Left kidney (tissue), 2 donors: Measurements from ENCODE around the gene ADAMTS15. TPM values are rescaled to one million over a fixed set of nuclear protein-coding genes. Genes with fewer than 3 reads are reported as not detected.

ENCODE experiments used
- DNase-seq: peaks from one replicate; pipeline ENCODE4 v3.0.0-alpha.2; 2013
- polyA plus RNA-seq: library from polyadenylated mRNA; unstranded; fragments of 120-200 nt; gene quantifications from one replicate; pipeline ENCODE4 v1.2.1, GENCODE V29; 2013; ENCODE audit not compliant: insufficient read length

Gene ADAMTS15
- polyA plus RNA-seq, 1 donor, result 54.1 TPM

DNA sequence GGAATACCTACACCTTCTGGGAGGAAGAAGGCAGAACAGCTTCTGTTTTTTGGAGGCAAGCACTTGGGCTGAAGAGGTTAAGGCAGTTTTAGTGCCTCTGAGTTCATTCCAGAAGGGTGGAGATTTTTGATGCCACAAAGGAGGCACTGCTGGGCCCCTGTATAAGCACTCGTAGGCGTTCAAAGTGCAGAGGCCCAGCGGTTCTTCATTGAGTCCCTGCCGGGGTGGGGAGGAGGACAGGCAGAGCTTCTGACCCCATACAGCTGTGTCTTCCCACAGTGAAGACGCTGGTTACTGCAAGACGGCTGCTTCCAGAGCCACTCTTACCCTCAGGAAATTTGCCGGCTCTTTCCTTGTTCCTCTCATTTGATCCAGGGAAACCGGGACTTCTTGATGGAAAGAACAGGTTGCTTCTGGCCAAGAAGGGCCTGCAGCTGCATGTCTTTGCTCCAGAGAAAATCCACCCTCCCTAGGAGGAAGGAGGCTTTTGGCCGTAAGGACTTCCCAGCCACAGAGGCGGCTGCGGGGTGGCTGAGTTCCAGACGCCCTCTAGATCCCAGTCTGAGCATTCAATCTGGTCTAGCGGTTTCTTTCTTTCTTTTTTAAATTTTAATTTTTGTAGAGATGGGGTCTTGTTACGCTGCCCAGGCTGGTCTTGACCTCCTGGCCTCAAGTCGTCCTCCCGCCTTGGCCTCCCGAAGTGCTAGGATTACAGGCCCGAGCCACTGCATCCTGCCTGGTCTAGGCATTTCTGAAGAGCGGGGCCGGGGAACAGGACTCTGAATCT, 9.4 kb downstream of the ADAMTS15 start:
- no peak for DNase-seq

DNA sequence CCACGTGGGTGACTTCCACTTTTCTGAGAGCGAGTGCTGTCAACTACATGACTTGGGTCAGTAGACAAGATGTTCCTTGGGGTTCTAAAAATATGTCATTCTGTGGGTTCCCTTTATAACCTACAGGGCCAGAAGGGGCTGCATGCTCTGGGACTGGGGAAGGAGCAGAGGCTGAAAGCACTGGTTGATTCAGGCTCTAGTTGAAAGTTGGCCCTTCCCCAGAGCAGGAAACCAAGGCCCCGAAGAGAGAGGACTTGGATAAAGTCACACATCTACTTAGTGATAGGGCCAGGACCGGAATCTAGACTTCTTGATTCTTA, 9.9 kb downstream of the ADAMTS15 start:
- DNase-seq, result no peak

DNA sequence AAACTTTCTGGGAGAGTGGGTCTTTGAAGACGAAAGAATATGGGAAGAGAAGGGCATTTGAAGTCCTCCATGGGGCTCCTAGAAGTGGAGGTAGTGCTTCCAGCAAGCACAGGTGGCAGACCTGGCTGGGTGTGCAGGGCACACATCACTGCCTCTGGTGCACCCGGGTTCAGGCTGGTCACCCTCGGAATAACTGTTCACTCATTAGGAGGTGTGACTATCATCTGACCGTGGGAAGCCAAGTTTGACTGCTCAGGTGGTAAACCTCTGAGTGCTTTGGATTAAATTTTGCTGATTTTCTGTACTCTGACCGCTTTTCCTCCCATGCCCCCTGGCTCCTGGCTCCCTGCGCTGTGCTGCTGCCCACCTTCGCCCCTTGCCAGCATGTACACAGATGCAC, 11.1 kb downstream of the ADAMTS15 start:
- DNase-seq, result no peak

DNA sequence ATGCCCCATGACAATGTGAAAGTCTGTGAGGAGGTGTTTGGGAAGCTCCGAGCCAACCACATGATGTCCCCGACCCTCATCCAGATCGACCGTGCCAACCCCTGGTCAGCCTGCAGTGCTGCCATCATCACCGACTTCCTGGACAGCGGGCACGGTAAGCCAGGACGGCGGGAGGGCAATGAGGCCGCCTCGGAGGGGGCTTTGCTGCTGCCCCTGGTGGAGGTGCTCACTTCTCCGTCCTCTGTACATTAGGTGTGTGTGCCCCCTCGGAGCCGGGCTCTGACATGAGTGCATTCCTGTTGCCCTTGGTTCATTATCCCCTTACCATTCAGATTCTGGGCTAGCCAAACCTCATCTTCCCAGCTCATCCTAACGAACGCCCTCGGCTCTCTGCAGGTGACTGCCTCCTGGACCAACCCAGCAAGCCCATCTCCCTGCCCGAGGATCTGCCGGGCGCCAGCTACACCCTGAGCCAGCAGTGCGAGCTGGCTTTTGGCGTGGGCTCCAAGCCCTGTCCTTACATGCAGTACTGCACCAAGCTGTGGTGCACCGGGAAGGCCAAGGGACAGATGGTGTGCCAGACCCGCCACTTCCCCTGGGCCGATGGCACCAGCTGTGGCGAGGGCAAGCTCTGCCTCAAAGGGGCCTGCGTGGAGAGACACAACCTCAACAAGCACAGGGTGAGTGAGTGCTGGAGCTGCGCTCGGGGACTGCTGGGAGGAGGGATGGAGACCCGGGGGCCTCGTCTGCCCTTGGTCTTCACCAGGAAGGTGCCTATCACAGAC, 13.8 kb downstream of the ADAMTS15 start:
- DNase-seq, result no peak

DNA sequence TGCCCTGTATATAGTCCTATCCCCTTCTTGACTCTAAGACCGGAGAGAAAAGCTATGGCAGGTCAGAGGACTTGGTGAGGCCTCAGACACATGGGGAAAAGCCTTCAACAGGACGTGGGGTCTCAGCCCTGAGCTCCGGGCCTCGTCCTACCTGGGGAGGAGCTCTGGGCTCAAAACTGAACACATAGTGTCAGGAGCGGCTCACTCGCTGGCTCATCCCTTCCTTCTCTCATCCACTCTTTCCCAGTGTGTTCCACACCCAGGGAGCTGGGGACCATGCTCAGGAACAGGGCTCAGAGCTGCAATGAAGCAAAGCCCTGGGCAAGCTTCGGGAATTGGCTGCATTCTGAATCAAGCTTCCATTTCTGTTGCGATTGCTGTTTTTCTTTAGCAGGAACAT, 14.5 kb downstream of the ADAMTS15 start:
- no peak for DNase-seq

DNA sequence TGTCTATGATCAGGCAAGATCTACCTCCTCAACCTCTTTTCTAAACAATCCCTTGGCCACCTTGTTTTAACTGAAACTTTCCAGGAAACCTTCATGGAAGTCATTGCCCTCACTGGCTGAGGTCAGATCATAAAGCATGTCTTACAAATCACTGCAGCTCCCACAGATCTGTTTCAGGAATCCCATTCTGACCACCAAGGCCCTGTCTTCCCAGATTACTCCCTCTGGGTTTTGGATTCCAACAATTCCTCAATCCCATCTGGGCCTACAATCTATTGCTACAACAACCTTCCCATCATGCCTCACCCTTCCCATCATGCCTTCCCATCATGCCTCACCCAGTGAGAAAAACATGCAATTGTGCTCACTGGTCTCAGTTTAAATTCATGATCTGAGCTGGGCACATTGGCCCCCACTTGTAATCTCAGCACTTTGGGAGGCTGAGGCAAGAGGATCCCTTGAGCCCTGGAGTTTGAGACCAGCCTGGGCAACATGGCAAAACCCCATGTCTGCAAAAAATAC, 15.9 kb downstream of the ADAMTS15 start:
- no peak for DNase-seq

DNA sequence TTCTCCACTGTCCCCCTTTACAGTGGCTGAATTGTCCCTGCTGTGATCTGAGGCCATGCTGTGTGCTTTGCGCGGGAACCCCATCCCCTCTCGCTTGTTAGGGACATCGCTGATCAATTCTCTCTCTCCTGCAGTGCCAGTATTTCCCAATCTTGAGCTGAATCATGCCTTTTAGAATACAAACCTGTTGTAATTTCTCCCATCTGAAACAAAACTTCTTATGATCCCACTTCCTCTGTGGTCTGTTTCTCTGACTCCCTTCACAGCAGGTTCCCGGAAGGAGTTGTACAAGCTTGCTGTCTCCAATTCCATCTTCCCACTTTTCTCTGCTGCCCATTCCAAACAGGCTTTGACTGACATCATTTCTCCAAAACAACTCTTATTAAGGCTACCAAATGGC, 16.8 kb downstream of the ADAMTS15 start:
- DNase-seq, result no peak

DNA sequence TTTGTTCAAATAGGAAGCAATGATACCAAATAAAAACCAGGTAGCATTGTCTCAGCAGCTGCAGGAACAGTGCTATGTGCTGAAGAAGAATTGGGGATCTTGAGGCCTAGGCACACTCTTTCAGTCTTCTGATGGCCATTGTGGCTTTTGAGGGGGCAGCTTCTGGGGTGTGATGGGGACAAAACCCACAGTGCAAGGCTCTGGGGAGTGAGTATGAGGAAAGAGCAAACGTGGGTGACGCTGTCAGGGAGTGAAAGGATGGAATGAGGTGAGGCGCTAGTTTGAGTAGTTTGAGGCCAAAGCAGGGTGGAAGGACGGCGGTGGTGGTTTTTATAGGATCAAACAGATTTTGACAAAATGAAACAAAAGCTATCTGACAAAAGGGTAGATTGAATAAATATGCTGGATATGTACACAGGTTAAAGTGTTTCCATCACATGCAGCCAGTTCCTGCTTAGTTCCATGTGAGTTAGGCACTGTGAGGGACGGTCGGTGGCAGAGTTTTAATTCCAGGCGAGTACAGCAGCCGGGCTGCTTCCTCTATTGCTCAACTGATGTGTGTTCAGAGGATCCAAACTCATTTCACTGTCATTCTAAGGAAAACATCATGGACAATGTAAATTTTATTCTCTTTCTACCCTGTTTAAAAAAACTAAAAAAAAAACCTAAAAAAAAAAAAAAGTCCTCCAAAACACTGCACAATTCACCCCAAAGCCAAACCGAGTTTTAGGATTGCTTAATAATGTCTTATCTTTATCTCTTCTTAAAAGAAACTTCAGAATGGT, 18.9 kb downstream of the ADAMTS15 start:
- no peak for DNase-seq

DNA sequence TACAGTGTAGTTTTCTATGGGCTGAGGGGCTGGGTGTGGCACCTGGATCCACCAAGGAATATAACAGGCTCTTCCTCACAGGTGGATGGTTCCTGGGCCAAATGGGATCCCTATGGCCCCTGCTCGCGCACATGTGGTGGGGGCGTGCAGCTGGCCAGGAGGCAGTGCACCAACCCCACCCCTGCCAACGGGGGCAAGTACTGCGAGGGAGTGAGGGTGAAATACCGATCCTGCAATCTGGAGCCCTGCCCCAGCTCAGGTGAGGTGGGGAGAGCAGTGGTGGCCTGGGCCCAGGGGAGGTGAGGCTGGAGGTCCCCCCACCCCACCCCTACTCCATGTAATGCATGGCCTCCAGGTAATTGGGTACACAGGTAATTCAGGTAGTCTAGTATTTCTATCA, 20.7 kb downstream of the ADAMTS15 start:
- no peak for DNase-seq

DNA sequence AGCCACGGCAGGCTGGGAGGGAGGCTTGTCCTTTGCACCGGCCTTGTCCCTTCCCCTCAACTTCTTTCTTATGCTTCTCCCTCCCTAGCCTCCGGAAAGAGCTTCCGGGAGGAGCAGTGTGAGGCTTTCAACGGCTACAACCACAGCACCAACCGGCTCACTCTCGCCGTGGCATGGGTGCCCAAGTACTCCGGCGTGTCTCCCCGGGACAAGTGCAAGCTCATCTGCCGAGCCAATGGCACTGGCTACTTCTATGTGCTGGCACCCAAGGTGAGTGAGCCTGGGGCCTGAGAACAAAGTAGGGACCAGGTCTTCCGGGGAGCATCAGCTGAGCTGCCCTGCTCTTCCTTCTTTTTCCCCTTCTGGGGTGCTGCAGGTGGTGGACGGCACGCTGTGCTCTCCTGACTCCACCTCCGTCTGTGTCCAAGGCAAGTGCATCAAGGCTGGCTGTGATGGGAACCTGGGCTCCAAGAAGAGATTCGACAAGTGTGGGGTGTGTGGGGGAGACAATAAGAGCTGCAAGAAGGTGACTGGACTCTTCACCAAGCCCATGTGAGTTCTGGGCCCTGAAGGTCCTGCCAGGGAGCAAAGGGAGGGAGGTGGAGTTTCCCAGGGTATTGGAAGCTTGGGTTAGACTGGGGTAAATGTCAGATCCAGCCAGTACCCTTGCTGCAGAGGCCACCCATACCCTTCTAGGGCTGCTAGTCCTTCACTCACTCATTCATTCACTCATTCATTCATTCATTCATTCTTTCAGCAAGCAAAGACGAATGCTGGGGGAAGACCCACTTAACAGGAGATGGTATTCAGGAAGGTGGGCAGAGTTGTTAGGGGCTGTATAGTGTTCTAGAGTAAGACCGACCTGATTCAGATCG, 22.6 kb downstream of the ADAMTS15 start:
- DNase-seq, result no peak

DNA sequence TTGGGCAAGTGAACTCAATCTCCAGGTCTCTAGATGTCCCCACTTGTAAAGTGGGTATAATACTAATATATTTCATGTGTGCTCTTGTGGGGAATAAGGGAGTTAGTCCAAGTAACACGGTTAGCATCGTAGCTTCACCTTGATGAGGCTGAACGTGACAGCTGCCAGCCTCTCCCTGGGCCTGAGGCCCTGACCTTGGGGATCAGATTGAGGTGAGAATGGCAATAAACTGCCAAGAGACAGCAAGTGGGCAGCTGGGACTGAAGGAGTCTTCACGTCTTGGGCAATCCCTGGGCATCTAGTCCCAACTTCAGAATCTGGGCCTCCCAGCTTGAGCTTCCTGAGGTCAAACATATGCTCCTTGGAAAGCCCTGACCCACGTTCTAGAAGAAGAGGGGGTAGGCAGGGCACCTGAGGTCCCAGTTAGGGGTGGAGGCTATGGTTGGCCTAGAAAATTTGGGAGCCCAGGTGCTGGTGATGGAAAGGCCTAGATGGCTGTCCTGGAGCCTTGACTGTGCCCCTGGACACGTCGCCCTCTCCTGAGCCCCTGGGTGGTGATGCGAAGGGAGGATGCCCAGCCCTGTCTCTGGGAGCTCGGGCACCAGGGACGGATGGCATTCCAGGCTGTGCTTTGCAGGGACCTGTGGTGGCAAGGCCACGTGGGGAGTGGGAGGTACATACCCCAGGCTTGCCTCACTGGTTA, 23.4 kb downstream of the ADAMTS15 start:
- no peak for DNase-seq

DNA sequence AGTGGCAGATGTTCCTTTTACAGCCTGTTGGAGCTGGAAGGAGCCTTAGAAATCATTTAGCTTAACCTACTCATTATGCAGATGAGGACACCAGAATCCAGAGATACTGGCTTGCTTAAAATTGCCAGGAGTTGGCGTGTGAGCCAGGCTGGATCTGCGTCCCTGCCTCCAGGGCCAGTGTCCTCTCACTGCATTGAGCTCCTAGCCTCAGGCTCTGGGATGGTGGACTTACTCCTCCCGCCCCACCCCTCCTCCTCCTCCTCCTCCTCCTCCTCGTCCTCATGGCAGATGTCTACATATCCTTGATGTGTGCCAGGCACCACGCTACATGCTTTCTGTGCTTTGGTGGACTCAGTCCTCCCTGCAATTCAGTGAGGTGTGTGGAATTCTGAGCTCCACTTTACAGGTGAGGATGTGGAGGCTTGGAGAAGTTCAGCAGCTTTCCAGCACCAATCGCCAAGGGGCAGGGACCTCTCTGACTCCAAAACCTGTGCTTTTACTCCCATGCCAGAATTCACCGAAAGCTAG, 24.1 kb downstream of the ADAMTS15 start:
- no peak for DNase-seq

DNA sequence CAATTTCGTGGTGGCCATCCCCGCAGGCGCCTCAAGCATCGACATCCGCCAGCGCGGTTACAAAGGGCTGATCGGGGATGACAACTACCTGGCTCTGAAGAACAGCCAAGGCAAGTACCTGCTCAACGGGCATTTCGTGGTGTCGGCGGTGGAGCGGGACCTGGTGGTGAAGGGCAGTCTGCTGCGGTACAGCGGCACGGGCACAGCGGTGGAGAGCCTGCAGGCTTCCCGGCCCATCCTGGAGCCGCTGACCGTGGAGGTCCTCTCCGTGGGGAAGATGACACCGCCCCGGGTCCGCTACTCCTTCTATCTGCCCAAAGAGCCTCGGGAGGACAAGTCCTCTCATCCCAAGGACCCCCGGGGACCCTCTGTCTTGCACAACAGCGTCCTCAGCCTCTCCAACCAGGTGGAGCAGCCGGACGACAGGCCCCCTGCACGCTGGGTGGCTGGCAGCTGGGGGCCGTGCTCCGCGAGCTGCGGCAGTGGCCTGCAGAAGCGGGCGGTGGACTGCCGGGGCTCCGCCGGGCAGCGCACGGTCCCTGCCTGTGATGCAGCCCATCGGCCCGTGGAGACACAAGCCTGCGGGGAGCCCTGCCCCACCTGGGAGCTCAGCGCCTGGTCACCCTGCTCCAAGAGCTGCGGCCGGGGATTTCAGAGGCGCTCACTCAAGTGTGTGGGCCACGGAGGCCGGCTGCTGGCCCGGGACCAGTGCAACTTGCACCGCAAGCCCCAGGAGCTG, 24.8 kb downstream of the ADAMTS15 start:
- no peak for DNase-seq

DNA sequence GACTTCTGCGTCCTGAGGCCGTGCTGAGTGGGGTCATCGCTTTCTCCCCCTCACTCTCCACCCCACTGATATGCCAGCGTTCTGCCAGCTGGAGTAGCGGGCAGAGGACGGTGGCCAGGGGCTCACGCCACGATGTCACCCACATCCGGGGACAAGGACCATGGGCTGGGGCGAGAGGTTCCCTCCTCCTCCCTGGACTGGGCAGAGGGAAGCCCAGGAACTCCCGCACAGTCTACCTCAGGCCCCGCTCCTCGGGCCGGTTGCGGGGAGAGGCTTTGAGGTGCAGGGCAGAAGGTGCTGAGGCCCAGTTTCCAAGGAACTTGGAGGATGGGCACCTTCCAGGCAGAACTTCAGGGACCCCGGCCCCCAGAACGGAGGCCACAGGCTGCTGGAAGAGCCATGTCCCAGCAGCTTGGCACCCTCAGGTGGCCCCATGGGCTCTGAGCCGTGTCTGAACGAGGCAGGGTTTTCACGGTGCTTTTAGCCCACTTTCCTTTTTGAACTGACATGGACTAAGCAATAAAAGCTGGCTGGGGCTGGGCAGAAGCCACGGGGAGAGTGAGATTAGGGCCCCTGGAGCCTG, 25.4 kb downstream of the ADAMTS15 start:
- no peak for DNase-seq

DNA sequence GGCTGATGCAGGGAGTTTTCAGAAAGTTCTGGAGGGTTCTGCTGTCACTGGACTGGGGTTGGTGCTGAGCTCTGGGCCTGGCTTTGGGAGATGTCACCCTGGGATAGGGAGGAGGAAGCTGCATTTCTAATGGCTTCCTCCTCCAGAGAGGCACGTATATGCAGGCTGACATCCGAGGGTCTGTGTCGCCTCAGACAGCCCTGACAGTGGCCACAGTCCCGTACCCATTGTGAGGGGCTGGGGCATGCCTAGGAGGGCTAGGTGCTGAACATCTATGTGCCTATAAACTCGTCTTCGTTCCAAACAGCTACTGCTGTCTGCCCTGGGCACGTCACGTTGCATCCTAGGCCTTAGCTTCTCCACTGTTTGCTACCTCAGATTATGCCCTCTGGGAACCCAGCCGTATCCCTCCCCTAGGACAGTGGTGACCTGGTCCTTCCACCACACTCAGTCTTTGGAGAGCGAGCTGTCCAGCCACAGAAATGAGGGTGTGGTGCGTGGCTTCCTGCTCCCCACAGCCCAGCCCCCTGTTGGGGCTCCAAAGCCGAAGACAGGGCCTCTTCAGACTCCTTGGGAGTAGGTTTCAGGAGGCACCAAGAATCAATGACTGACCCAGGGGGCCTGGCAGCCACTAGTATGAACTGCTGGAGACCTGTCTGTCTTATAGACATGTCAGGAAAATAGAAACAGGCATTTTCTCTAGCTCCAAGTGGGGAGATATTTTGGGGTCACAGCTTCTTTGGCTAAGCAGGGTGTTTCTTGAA, 26.4 kb downstream of the ADAMTS15 start:
- DNase-seq, result no peak

DNA sequence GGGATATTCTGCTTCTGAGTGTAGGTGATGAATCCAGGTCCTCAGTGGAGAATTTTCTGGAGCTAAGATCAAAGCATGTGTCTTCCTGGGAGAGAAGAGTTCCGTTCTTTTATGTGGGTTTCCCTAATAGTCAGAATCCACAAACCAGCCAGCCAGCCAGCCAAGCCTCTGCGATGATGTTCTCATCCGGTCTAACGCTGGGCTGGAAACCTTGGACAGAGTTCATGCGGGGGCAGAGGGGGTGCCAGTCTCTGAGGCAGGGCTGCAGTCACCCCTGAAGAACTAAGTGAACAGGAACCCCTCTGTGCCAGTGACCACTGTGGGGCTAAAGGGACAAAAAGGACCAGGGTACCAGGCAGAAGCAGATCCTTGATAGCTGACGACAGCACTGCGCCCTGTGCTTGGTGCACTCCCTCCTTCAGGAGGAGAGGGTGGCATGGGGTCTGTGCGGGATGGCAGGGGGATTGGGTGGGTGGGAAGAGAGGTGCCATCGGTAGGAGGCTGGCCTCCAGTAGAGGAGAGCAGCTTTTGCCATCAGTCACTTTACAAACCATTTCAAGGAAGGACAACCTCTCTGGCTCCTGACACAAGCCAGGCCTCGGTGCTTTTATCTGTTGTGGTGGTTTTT, 27.1 kb downstream of the ADAMTS15 start:
- no peak for DNase-seq

DNA sequence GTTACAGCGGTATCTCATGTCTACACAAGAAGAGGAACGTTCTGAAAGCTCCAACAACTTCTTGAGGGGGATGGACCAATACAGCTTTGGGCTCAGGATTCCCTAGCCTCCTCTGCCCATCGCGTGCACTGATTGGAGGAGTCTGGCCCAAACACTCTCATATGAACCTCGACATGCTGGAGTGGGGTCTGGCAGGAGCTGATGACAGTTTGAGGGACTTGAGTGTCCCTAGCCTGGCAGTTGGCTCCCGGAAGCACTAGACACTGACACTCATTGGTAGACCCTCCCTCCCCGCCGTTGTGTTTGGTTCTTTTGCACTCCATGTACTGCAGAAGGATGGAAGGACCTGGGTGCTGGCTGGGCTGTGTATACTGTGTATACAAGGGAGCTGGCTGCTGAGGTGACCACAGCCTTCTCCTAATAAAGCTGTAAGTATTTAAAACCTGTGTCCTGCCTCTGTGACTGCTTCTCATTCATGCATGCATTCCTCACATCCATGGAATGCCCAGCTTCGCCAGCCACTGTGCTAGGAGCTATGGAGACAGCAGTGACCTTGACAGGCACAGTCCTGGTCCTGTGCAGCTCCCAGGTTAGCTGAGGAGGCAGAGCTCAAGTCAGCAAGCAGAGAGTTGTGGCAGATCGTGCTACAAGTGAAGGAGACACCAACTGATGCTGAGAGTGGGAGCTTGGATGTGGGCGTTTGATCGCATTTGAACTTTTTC, 27.9 kb downstream of the ADAMTS15 start:
- no peak for DNase-seq
